ENCODE results near the gene FHL5. TPM values are rescaled to one million over a fixed set of nuclear protein-coding genes. Genes with fewer than 3 reads are reported as not detected.
"Not testable (repeated sequence)": the region's sequence is repeated elsewhere in the genome, so short reads cannot be mapped to it uniquely, and the experiment has no call there.

Gene FHL5
- total RNA-seq (2014; rRNA removed; shearing (Covaris generic)), result not detected in 2 replicates

GRCh38 chr6:96562886-96563285, at the start of gene FHL5:
Gene FHL5 (plus strand): TSS chr6:96563128. CDS start chr6:96603614, 40,486 bp downstream.
- DNase-seq (ENCODE audit: low read depth), result no peak

DNA sequence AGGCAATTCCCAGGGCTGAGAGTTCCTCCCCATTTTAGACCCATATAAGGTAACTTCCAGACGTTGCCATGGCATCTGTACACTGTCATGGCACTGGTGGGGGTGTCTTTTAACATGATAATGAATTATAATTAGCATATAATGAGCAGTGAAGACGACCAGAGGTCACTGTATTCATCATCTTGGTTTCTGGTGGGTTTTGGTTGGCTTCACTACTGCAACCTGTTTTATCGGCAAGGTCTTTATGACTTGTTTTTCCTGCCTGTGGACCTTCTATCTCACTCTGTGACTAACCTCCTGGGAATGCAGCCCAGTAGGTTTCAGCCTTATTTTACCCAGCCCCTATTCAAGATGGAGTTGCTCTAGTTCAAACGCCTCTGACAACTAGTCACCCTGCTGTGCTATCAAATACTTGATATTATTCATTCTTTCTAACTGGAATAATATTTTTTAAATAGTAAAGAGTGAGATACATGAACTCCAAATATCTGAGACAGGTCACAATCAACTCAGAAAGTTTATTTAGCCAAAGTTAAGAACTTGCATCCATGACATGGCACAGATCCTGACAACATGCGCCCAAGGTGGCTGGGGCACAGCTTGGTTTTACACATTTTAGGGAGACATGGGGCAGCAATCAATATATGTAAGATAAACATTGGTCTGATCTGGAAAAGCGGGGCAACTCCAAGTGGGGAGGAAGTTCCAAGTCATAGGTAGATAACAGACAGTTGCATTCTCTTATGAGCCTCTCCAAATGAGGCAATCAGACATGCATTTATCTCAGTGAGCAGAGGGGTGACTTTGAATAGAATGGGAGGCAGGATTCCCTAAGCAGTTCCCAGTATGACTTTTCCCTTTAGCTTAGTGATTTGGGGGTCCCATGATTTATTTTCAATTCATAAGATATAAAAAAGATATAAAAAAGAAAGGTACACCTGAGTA, 42.5 kb upstream of the FHL5 start:
- peak; percentile 62 for DNase-seq (ENCODE audit: low read depth)

DNA sequence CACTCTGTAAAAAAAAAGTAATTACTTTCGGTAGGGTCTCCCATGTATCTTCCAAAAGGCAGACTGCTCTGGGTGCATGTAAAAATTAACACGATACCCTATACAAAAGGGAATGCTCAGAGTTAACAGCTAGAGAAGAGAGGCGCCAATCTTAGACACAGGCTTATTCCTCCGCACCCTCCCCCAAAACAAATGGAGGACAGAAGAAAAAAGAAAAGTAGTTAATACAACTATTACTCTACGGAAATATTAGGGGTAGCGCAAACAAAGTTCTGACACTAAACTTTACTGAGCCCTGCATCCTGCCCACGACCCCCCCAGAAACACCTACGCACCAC, 41.7 kb upstream of the FHL5 start:
- DNase-seq (ENCODE audit: low read depth), result no peak

DNA sequence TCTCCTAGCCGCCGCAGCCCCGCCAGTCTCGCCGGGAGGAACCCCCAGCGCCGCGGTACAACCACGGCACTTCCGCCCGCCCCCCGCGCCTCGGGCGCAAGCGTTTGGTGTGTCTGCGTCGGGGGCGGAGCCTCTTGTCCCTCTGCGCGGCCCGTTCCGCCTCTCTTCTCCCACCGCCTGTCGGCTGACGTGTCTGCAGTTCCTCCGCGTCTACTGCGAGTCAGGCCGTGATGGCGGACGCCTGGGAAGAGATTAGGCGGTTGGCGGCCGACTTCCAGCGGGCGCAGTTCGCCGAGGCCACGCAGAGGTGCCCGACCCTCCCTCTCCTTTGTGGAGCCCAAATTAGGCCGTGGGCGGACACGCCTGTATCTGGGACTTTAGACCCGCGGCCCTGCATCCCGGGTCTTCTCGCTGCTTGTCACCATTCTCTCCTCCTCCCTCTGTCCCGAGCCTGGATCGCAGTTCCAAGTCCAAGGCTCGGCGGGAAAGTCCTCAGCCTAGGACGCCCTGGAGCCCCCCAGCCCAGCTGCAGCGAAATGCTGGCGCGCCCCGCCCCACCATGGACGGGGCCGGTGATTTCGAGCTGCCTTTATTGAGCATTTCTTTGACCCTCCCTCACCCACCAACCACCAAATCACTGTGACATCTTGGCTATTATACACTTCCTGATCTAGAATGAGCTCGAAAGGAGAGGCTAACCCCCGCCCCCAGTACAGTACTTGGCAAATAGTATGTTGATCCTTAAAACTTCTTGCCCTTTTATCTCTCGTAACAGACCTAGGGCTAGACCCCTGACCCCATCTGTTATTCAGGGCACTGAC, 41.1 kb upstream of the FHL5 start, which contains the start of gene UFL1:
Gene UFL1 (plus strand): TSS at position 163 of the 821 bp plus-strand sequence. CDS start 68 bp downstream, at position 231.
- DNase-seq (ENCODE audit: low read depth), result peak; percentile 87

GRCh38 chr6:96522465-96523009, 40.4 kb upstream of the FHL5 start:
- DNase-seq (ENCODE audit: low read depth), result peak; percentile 15

DNA sequence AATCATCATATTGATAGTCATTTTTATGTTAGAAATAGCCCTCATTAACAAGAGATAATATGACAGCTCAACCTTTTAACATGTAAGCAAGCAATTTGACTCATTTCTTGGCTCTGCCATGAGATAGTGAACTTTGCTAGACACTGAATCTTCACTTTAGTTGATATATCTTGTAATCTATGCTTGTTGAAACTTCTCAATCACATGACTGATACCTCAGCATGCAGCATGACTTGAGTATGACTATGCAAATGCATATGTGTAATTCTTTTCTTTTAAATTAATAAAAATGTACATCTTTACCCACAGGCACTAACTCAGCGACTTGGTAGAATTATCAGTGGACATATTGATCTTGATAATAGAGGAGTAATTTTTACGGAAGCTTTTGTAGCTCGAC, 34.7 kb upstream of the FHL5 start:
- DNase-seq (ENCODE audit: low read depth), result no peak

DNA sequence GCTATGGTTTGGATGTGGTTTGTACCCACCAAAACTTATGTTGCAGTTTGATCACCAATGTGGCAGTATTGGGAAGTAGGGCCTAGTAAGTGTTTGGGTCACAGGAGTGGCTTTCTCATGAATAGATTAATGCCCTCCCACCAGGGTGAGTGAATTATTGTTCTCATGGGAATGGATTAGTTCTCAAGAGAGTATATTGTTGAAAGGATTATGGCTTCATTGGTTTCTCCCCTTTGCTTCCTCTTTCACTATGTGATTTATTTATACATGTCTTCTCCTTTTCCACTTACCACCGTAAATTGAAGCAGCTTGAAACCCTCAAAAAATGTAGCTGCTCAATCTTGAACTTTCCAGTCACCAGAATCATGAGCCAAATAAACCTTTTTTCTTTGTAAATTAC, 30.5 kb upstream of the FHL5 start:
- DNase-seq (ENCODE audit: low read depth), result no peak

GRCh38 chr6:96537726-96538125, 25.2 kb upstream of the FHL5 start:
- DNase-seq (ENCODE audit: low read depth), result no peak

DNA sequence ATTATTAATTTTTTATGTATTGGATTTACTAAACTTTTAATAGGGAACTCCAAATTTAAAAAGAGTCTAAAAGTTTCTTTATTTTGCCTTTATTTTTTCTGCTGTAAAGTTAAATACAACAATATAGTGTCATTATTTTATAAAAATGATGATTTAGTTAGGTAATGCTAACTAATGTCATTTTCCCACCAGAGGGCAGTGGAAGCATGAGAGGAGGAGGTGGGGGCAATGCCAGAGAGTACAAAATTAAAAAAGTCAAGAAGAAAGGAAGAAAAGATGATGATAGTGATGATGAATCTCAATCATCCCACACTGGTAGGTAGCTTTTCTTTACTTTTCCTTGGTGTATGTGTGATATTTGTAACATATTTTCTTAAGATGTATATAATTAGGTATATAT, 20.2 kb upstream of the FHL5 start:
- peak; percentile 8 for DNase-seq (ENCODE audit: low read depth)

DNA sequence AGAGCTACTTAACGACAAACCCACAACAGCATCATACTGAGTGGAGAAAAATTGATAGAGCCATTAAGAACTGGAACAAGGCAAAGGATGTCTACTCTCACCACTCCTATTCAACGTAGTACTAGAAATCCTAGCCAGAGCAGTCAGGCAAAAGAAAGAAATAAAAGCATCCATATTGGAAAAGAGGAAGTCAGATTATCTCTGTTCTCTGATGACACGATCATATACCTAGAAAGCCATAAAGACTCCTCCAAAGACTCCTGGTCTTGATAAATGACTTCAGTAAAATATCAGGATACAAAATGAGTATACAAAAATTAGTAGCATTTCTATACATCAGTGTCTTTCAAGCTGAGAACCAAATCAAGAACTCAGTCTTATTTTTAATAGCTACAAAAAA, 17.0 kb upstream of the FHL5 start:
- DNase-seq (ENCODE audit: low read depth), result no peak

GRCh38 chr6:96547654-96548053, 15.3 kb upstream of the FHL5 start:
- no peak for DNase-seq (ENCODE audit: low read depth)

DNA sequence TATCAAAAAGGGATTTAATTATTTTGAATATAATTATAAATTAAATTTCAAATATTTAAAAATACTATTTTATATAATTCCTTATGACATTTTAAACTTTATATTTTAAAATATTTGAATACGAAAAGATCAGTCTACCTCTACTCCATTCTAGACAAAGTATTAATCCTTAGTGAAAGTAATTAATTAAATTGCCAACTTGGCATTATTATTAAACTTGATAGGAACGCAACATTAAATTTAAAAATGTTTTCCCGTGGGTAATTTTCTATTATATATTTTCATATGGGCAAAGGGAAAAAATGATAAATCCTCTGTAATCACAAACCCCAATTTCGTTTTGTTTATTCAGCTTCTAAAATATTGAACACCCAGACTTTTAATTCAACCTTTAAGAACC, 8.4 kb upstream of the FHL5 start:
- DNase-seq (ENCODE audit: low read depth), result no peak

GRCh38 chr6:96559740-96560139, 3.2 kb upstream of the FHL5 start:
- DNase-seq (ENCODE audit: low read depth), result not testable (repeated sequence)

DNA sequence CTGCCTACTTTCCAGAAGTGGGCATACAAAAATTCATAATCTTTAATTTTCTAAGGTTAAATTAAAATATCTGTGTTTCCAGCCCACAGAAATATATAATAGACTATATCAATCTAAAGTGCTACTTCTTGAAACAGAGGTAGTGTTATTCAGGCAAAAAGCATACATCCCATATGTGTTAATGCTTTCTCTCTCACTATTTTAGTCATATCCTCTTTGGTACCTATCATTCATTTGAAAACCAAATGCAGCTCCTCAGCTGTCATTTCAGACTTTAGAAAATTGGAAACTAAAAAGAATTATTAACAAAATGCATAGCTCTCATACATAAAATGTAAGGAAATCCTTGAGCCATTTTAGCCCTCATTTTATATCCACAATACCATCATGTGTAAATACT, 925 bp downstream of the FHL5 start:
- DNase-seq (ENCODE audit: low read depth), result no peak

- no peak for DNase-seq (ENCODE audit: low read depth)
Observed at GRCh38 chr6:96570053-96570452, 7.1 kb downstream of the FHL5 start.

GRCh38 chr6:96571551-96571950, 8.6 kb downstream of the FHL5 start:
- DNase-seq (ENCODE audit: low read depth), result no peak

GRCh38 chr6:96575359-96575758, 12.4 kb downstream of the FHL5 start:
- DNase-seq (ENCODE audit: low read depth), result no peak

- DNase-seq (ENCODE audit: low read depth), result no peak
Observed at GRCh38 chr6:96576221-96576620, 13.3 kb downstream of the FHL5 start.

DNA sequence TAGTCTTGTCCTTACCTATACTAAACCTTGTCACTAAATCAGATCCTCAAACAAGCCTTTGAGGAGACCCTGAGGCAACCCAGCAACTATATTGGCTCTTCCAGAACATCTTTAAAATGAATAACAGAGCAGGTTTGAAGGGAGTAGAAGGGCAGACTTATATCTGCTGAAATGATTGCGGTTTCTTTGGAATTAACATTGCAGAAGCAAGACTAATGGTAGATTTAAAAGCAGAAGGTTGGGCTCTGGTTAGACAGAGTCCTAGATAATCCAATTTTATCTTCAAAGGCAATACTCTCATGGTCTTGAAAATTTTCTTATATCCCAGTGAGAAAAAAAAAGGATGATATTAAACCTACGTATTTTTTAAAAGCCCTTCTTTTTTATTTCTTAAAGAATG, 19.1 kb downstream of the FHL5 start:
- no peak for DNase-seq (ENCODE audit: low read depth)

DNA sequence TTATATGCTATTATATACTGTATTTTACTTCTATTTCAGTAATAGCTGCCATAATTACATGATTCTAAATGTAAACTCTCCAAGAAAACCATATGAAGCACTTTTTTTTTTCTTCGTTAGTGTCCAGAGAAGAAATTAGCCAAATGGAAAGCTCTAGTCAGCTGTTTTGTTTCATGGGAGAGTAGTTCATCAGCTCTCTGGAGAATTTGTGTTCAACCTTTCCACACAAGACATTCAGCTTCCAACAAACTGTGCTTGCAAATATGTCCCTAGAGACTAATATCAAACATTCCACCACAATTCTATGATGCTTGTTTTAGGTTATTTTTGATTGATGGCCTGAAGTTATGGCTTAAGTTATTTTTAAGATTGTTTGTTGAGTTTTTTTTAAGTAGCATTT, 19.5 kb downstream of the FHL5 start:
- DNase-seq (ENCODE audit: low read depth), result no peak

- no peak for DNase-seq (ENCODE audit: low read depth)
Observed at GRCh38 chr6:96604420-96604819, 41.5 kb downstream of the FHL5 start.

GRCh38 chr6:96608074-96608473, 45.1 kb downstream of the FHL5 start:
- no peak for DNase-seq (ENCODE audit: low read depth)
